GM12873 (cell line): ENCODE results near the gene PACRG.
A peak's percentile ranks its signal among the peaks of the same experiment; 100 is the strongest.

ENCODE experiments used
- CTCF ChIP-seq: IDR thresholded peaks from 2 replicates; pipeline ENCODE4 v1.5.1; 2012; ENCODE audit warnings: low read depth, mild to moderate bottlenecking, moderate library complexity, low read length, control low read depth; ENCODE audit not compliant: insufficient read depth; ENCODE audit errors: missing control alignments

The PACRG gene

GRCh38 chr6:163166507-163166906, 438.7 kb downstream of the PACRG start:
- no peak for TF ChIP-seq CTCF

DNA sequence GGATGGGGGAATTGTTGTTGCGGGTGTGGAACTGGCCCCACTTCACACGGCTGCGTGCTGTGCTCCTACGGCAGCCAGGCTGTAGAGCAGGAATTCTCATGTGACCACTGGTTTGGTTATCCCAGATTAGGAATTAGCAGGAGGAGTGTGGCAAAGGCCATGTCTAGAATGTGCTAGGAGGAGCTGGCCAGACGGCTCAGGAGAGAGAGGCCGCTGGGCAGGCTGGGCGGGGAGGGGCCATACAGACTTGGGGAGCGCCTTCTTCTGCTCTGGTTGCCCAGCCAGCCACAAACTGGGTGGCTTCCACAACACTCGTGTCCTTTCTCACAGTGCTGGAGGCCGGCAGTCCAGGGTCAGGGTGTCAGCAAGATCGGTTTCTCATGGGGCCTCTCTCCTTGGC, 441.7 kb downstream of the PACRG start:
- no peak for TF ChIP-seq CTCF

DNA sequence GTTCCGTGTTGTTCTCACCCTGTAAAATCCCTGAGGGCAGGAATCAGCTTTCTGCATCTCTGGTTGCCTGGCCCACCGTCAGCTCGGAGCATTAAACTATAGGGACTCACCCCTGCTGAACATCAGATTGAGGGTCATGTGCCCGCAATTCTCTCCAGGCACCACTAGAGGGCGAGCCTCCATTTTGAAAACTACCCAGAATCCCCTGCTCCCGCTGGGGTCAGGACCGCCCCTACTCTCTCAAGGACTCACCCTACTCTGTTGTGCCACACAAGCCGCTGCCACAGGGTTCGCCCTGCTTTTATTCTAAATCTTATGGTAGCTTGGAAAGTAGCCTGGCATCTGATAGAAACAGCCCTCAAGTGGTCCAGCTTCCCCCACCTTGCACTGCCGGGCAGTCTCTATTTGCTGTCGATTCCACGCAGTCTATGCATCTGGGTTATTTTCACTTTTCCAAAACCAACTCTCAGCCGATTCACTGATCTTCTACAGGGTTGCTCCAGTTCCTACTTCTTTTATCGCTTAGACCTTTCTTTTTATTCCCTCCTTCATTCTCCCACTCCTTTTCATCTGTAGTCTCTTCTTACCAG, 442.6 kb downstream of the PACRG start:
- peak; percentile 79 for TF ChIP-seq CTCF

DNA sequence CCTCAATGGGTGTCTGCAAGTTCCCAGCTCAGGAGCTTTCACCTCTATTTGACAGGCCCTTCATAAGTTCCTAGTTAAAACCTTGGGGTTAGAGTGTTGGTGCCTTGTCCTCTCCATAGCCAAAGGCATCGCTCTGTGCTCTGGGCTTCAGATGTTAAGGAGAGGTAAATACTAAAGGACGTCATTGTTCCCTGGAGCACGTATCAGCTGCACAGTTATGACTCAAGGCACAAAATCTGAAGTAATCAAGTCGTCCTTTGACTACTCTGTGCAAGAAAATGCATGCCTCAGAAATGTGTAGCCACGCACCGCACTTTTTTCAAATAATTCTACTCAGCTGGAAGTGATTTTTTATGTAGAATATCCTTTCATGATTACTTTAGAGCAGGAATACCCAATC, 446.0 kb downstream of the PACRG start:
- TF ChIP-seq CTCF = no peak

- no peak for TF ChIP-seq CTCF
Observed at GRCh38 chr6:163175301-163175700, 447.5 kb downstream of the PACRG start.

DNA sequence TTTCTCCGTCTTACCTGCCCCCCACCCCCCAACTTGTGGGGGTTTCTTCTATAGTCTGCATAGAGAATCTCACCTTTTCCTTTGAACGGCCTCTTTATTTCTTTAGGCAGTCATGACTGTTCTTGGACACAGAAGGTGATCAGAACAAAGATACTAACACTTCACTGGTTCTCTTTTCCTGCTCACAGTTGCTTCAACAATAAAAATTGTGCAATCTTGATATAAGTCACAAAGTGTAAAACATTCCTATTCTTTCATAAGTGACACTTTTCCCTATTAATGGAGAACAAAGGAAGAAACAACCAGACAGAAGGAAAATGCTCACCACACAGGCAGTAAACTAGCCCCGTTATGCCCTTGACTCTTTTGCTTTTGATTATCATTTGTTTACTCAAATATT, 448.3 kb downstream of the PACRG start:
- no peak for TF ChIP-seq CTCF

GRCh38 chr6:163177007-163177406, 449.2 kb downstream of the PACRG start:
- no peak for TF ChIP-seq CTCF

DNA sequence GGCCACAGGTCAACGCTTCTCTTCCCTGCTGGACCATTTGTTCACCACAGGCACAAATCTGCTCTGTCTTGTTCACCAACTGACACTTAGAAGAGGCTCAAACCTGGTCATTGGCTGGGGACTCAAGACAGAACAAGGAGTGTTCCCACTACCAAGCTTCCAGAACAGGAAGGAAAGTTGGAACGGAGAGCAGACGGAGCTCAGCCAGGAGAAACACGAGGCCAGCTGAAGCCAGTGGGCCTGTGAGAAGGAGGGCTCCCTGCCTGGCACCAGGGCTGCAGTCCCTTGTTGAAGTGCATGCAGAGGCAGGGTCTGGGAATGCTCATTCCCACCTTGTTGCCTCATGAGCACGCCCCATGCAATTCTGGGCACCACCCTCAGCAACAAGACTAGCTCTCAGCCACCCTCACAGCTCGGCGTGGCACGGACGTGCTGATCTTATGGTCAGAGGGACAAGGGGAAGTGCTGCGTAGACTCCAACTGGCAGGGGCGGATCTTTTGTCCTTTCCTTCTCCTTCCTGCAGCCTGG, 450.2 kb downstream of the PACRG start:
- no peak for TF ChIP-seq CTCF
